ENCODE measurements around the gene KRT17. TPM values are rescaled to one million over a fixed set of nuclear protein-coding genes. Genes with fewer than 3 reads are reported as not detected.

The KRT17 gene
- total and polyA plus RNA-seq, 12 donors, result 0.39 to 1.3 (median 0.55) TPM; not detected in 7

- DNase-seq, result no peak
- Histone ChIP-seq H3K9me3 (replicated peaks in 1 of 3) (no peaks in the 10 kb centered on the region), H3K27me3 (no peaks in the 10 kb centered on the region), H3K27ac (no peak overlapping the region), H3K36me3 (replicated peaks in 1 of 2) (no peaks in the 10 kb centered on the region), H3K4me3 (no peak overlapping the region), H3K4me1 (replicated peaks in 1 of 2) (no peaks in the 10 kb centered on the region)
- WGBS, 4 donors, result 47 to 79% (median 71%) methylated on average over 3 of the region's 3 CpGs
- intact Hi-C loops (cut with DNase I), result no loop called here
- TF ChIP-seq POLR2A (IDR thresholded peaks at IDR 0.05) (no peak), CTCF (IDR thresholded peaks at IDR 0.05) (no peak)
These were observed 49.0 kb downstream of the KRT17 start for GRCh38 chr17:41575336-41575735.

GRCh38 chr17:41571561-41572434, 52.6 kb downstream of the KRT17 start, which contains the start of gene KRT9:
KRT9 (minus strand) TSS chr17:41572059; CDS start chr17:41571992, 67 bp downstream.
- intact Hi-C loops (cut with DNase I), result no loop called here
- Histone ChIP-seq H3K27ac (no peak within 1 kb of the TSS), H3K4me1 (replicated peaks in 1 of 2) (no peaks in the 10 kb centered on the region), H3K27me3 (no peaks in the 10 kb centered on the region), H3K4me3 (no peak within 1 kb of the TSS), H3K36me3 (replicated peaks in 1 of 2) (no peaks in the 10 kb centered on the region), H3K9me3 (replicated peaks in 1 of 3) (no peaks in the 10 kb centered on the region)
- no peak for DNase-seq
- 56 to 62% (median 59%) methylated on average over 6 to 24 of the region's 24 CpGs for WGBS, 4 donors
- no peak for TF ChIP-seq POLR2A (IDR thresholded peaks at IDR 0.05)
- no peak for TF ChIP-seq CTCF (IDR thresholded peaks at IDR 0.05)

Other genes starting within 250 kb of the KRT17 start
- not detected for gene KRT34, start 242.3 kb downstream of the KRT17 start, total RNA-seq
- gene KRT34, start 242.3 kb downstream of the KRT17 start, polyA plus RNA-seq, result not detected
- not detected for gene KRT31, start 227.0 kb downstream of the KRT17 start, total RNA-seq
- gene KRT31, start 227.0 kb downstream of the KRT17 start, polyA plus RNA-seq, result not detected
- not detected for gene KRT37, start 200.0 kb downstream of the KRT17 start, total RNA-seq
- not detected for gene KRT37, start 200.0 kb downstream of the KRT17 start, polyA plus RNA-seq
- gene KRT38, start 183.6 kb downstream of the KRT17 start, total RNA-seq, result not detected
- gene KRT38, start 183.6 kb downstream of the KRT17 start, polyA plus RNA-seq, result not detected
- not detected for gene KRT32, start 157.2 kb downstream of the KRT17 start, total RNA-seq
- not detected for gene KRT32, start 157.2 kb downstream of the KRT17 start, polyA plus RNA-seq
- not detected for gene KRT35, start 143.4 kb downstream of the KRT17 start, total RNA-seq
- not detected for gene KRT35, start 143.4 kb downstream of the KRT17 start, polyA plus RNA-seq
- under 1 TPM in 1 of 9 donors, not detected in 8; 0.28 TPM for gene KRT36, start 134.7 kb downstream of the KRT17 start, total RNA-seq
- not detected for gene KRT36, start 134.7 kb downstream of the KRT17 start, polyA plus RNA-seq
- gene KRT13, start 119.0 kb downstream of the KRT17 start, total RNA-seq, result 1 to 10 TPM in 1 of 9 donors, under 1 TPM in 2, not detected in 6; 0.54 to 3.5 (median 0.83) TPM
- 10 to 100 TPM in 2 of 3 donors, not detected in 1; 18.6 to 20.0 TPM for gene KRT13, start 119.0 kb downstream of the KRT17 start, polyA plus RNA-seq
- under 1 TPM in 2 of 9 donors, not detected in 7; 0.18 to 0.25 TPM for gene KRT15, start 105.7 kb downstream of the KRT17 start, total RNA-seq
- under 1 TPM in 2 of 3 donors, not detected in 1; 0.64 to 0.88 TPM for gene KRT15, start 105.7 kb downstream of the KRT17 start, polyA plus RNA-seq
- 10 to 100 TPM in 3 of 9 donors, 1 to 10 TPM in 6; 1.1 to 30.1 (median 4.6) TPM for gene KRT19, start 96.3 kb downstream of the KRT17 start, total RNA-seq
- gene KRT19, start 96.3 kb downstream of the KRT17 start, polyA plus RNA-seq, result 10 to 100 TPM in 2 of 3 donors, 1 to 10 TPM in 1; 3.2 to 49.1 (median 26.1) TPM
- under 1 TPM in 2 of 9 donors, not detected in 7; 0.14 to 0.32 TPM for gene KRT9, start 52.5 kb downstream of the KRT17 start, total RNA-seq
- gene KRT9, start 52.5 kb downstream of the KRT17 start, polyA plus RNA-seq, result 1 to 10 TPM in 1 of 3 donors, under 1 TPM in 1, not detected in 1; 0.61 to 2.1 TPM
- gene KRT14, start 37.7 kb downstream of the KRT17 start, total RNA-seq, result under 1 TPM in 1 of 9 donors, not detected in 8; 0.35 TPM
- 1 to 10 TPM in 1 of 3 donors, not detected in 2; 1.2 TPM for gene KRT14, start 37.7 kb downstream of the KRT17 start, polyA plus RNA-seq
- gene KRT16, start 11.8 kb downstream of the KRT17 start, total RNA-seq, result 1 to 10 TPM in 2 of 9 donors, under 1 TPM in 5, not detected in 2; 0.18 to 3.0 (median 0.53) TPM
- gene KRT16, start 11.8 kb downstream of the KRT17 start, polyA plus RNA-seq, result 1 to 10 TPM in 2 of 3 donors, not detected in 1; 2.6 to 4.5 TPM
- gene EIF1, start 64.3 kb upstream of the KRT17 start, total RNA-seq, result 1,000 to 10,000 TPM in 1 of 9 donors, 100 to 1,000 TPM in 8; 105 to 1,189 (median 176) TPM
- gene EIF1, start 64.3 kb upstream of the KRT17 start, polyA plus RNA-seq, result 1,000 to 10,000 TPM in 1 of 3 donors, 100 to 1,000 TPM in 2; 269 to 1,002 (median 614) TPM
- not detected for gene GAST, start 87.8 kb upstream of the KRT17 start, total RNA-seq
- gene GAST, start 87.8 kb upstream of the KRT17 start, polyA plus RNA-seq, result not detected
- gene HAP1, start 110.1 kb upstream of the KRT17 start, total RNA-seq, result 1 to 10 TPM in 3 of 9 donors, under 1 TPM in 5, not detected in 1; 0.17 to 2.8 (median 0.58) TPM
- 1 to 10 TPM in 1 of 3 donors, under 1 TPM in 2; 0.26 to 2.8 (median 0.91) TPM for gene HAP1, start 110.1 kb upstream of the KRT17 start, polyA plus RNA-seq
- gene JUP, start 162.1 kb upstream of the KRT17 start, total RNA-seq, result 10 to 100 TPM in 8 of 9 donors, 1 to 10 TPM in 1; 9.6 to 81.3 (median 35.5) TPM
- gene JUP, start 162.1 kb upstream of the KRT17 start, polyA plus RNA-seq, result 10 to 100 TPM in 2 of 3 donors, 1 to 10 TPM in 1; 4.9 to 27.8 (median 21.1) TPM
- 10 to 100 TPM; 22.7 to 67.2 (median 30.8) TPM for gene P3H4, start 187.4 kb upstream of the KRT17 start, total RNA-seq
- 10 to 100 TPM; 12.8 to 19.1 (median 14.1) TPM for gene P3H4, start 187.4 kb upstream of the KRT17 start, polyA plus RNA-seq
- gene FKBP10, start 188.4 kb upstream of the KRT17 start, total RNA-seq, result 100 to 1,000 TPM in 3 of 9 donors, 10 to 100 TPM in 6; 62.3 to 131 (median 86.3) TPM
- gene FKBP10, start 188.4 kb upstream of the KRT17 start, polyA plus RNA-seq, result 100 to 1,000 TPM in 2 of 3 donors, 10 to 100 TPM in 1; 28.4 to 244 (median 157) TPM
- 10 to 100 TPM; 36.2 to 62.9 (median 49.4) TPM for gene NT5C3B, start 211.7 kb upstream of the KRT17 start, total RNA-seq
- gene NT5C3B, start 211.7 kb upstream of the KRT17 start, polyA plus RNA-seq, result 100 to 1,000 TPM in 1 of 3 donors, 10 to 100 TPM in 2; 51.4 to 121 (median 98.8) TPM
- gene KLHL10, start 213.2 kb upstream of the KRT17 start, total RNA-seq, result under 1 TPM in 1 of 9 donors, not detected in 8; 0.29 TPM
- gene KLHL10, start 213.2 kb upstream of the KRT17 start, polyA plus RNA-seq, result under 1 TPM in 2 of 3 donors, not detected in 1; 0.10 to 0.24 TPM
- gene KLHL11, start 240.8 kb upstream of the KRT17 start, total RNA-seq, result 10 to 100 TPM; 14.7 to 42.9 (median 22.9) TPM
- 1 to 10 TPM in 1 of 3 donors, under 1 TPM in 2; 0.17 to 3.2 (median 0.97) TPM for gene KLHL11, start 240.8 kb upstream of the KRT17 start, polyA plus RNA-seq

Data from adrenal gland (tissue), 12 donors.